GM12878 (cell line): ENCODE measurements around the gene ETS1. TPM values are rescaled to one million over a fixed set of nuclear protein-coding genes. Genes with fewer than 3 reads are reported as not detected.
A peak's percentile ranks its signal among the peaks of the same experiment; 100 is the strongest.

Source experiments
- ATAC-seq: fragments of 200-7000 bp; cut with Tn5 transposase; 3 replicates; pipeline ENCODE4 v1.9.1; 2020; ENCODE audit warnings: mild to moderate bottlenecking, moderate library complexity
- BruUV-seq: library from RNA; stranded (reverse); fragments of 400-500 nt; replicated peaks from 2 replicates; lab custom pipeline; 2021; lab: Mats Ljungman, UMichigan
- CTCF ChIA-PET: fragments of 300-600 bp; sonication (Branson Sonifier 250); formaldehyde crosslinking; extraction: SDS; loops from one replicate; lab custom pipeline; 2021; ENCODE audit warnings: inconsistent platforms; lab: Yijun Ruan, JAX
- POLR2A ChIA-PET: fragments of 350-600 bp; formaldehyde crosslinking; extraction: SDS; loops from one replicate; lab custom pipeline; 2021; ENCODE audit warnings: inconsistent platforms; lab: Charles Lee
- RAD21 ChIA-PET: fragments of 300-600 bp; sonication (Branson Sonifier 250); formaldehyde crosslinking; loops from one replicate; lab custom pipeline; 2023; ENCODE audit warnings: antibody characterized with exemption; ENCODE audit not compliant: unreplicated experiment; lab: Charles Lee
- SMC1A ChIA-PET: fragments of 300-600 bp; sonication (Branson Sonifier 250); formaldehyde crosslinking; loops from one replicate; lab custom pipeline; 2023; ENCODE audit not compliant: unreplicated experiment, uncharacterized antibody; lab: Charles Lee
- DNase-seq: peaks from one replicate; pipeline ENCODE4 v3.0.0-alpha.2; 2011; ENCODE audit warnings: low read depth, low spot score
- FAIRE-seq: peaks from 3 replicates; lab custom pipeline; 2011; peaks lifted over from hg19 to GRCh38; lab: Jason Lieb, UNC
- H2AFZ ChIP-seq: 2 replicates; pipeline ENCODE4 v1.6.0; 2011; ENCODE audit warnings: low read depth, low read length, control low read depth; ENCODE audit not compliant: control insufficient read depth
- H3K27ac ChIP-seq: 2 replicates; pipeline ENCODE4 v1.5.1; 2011; ENCODE audit warnings: control low read depth; ENCODE audit not compliant: control insufficient read depth, insufficient read depth
- H3K27me3 ChIP-seq, 2 experiments: replicated peaks in 1 of 2; 2 replicates each; pipeline versions ENCODE4 v1.6.0 to v1.6.1; 2011; ENCODE audit warnings: low read length in 1 of 2; ENCODE audit not compliant: control insufficient read depth in 2 of 2, insufficient read depth in 2 of 2
- H3K36me3 ChIP-seq, 2 experiments: 2 replicates each; pipeline ENCODE4 v1.5.1; 2011; ENCODE audit warnings: low read length in 1 of 2; ENCODE audit not compliant: control insufficient read depth in 2 of 2, insufficient read depth in 2 of 2
- H3K4me1 ChIP-seq: 2 replicates; pipeline ENCODE4 v1.6.1; 2011; ENCODE audit warnings: mild to moderate bottlenecking, low read length, moderate library complexity, mixed read lengths; ENCODE audit not compliant: control insufficient read depth, insufficient read depth
- H3K4me2 ChIP-seq: 2 replicates; pipeline ENCODE4 v1.6.0; 2011; ENCODE audit warnings: control low read depth; ENCODE audit not compliant: control insufficient read depth, insufficient read depth
- H3K4me3 ChIP-seq: fragments of 200-600 bp; sonication (generic); 2 replicates; pipeline ENCODE4 v1.5.1; 2016
- H3K79me2 ChIP-seq: 2 replicates; pipeline ENCODE4 v1.6.0; 2011; ENCODE audit warnings: low read length; ENCODE audit not compliant: control insufficient read depth, insufficient read depth
- H3K9ac ChIP-seq: 2 replicates; pipeline ENCODE4 v1.8.0; 2011; ENCODE audit warnings: low read length, control low read depth, mixed read lengths; ENCODE audit not compliant: control insufficient read depth, insufficient read depth
- H3K9me3 ChIP-seq: replicated peaks from 3 replicates; pipeline ENCODE4 v1.5.1; 2011; ENCODE audit warnings: mild to moderate bottlenecking, low read length; ENCODE audit not compliant: control insufficient read depth, insufficient read depth
- H4K20me1 ChIP-seq: 2 replicates; pipeline ENCODE4 v1.6.0; 2011; ENCODE audit not compliant: control insufficient read depth, insufficient read depth
- CBFB ChIP-seq: IDR thresholded peaks from 2 replicates; pipeline ENCODE4 v1.6.1; 2016; ENCODE audit warnings: antibody characterized with exemption, low read depth
- CREM ChIP-seq: IDR thresholded peaks from 2 replicates; pipeline ENCODE4 v1.6.1; 2014; ENCODE audit warnings: antibody characterized with exemption, low read depth
- GATAD2B ChIP-seq: fragments of 450-650 bp; conservative IDR thresholded peaks from 2 replicates; pipeline ENCODE4 v1.6.1; 2017; ENCODE audit warnings: low read depth, mild to moderate bottlenecking, moderate library complexity
- IKZF2 ChIP-seq, 2 experiments: fragments of 450-650 bp; IDR thresholded peaks; 2 replicates each; pipeline ENCODE4 v1.6.1; 2017; ENCODE audit warnings: mild to moderate bottlenecking in 2 of 2, moderate library complexity in 2 of 2
- MXI1 ChIP-seq: fragments of 150-350 bp; IDR thresholded peaks from 2 replicates; pipeline ENCODE4 v1.6.1; 2011; ENCODE audit warnings: low read depth, mild to moderate bottlenecking, inconsistent platforms, low read length, improper control_type of control experiment
- NFIC ChIP-seq: IDR thresholded peaks from 2 replicates; pipeline ENCODE4 v1.6.1; 2012; ENCODE audit warnings: low read depth, mild to moderate bottlenecking, inconsistent platforms, low read length, moderate library complexity
- NRF1 ChIP-seq: conservative IDR thresholded peaks from 2 replicates; pipeline ENCODE4 v1.6.1; 2011; ENCODE audit warnings: mild to moderate bottlenecking, low read depth, low read length, improper control_type of control experiment
- STAT1 ChIP-seq: fragments of 450-650 bp; conservative IDR thresholded peaks from 2 replicates; pipeline ENCODE4 v1.6.1; 2014; ENCODE audit warnings: antibody characterized with exemption, mild to moderate bottlenecking
- ZNF217 ChIP-seq: fragments of 450-650 bp; IDR thresholded peaks from 2 replicates; pipeline ENCODE4 v1.6.1; 2017; ENCODE audit warnings: antibody characterized with exemption, mild to moderate bottlenecking
- ZNF384 ChIP-seq: IDR thresholded peaks from 2 replicates; pipeline ENCODE4 v1.6.1; 2012; ENCODE audit warnings: low read depth, mild to moderate bottlenecking, low read length, improper control_type of control experiment, borderline replicate concordance
- WGBS: methylation state at CpG from one replicate; pipeline ENCODE4 v1.1.6; 2016; ENCODE audit warnings: low lambda C conversion rate; ENCODE audit not compliant: insufficient replicate concordance, insufficient coverage; ENCODE audit errors: missing lambda C conversion rate; 5-methylcytosine and 5-hydroxymethylcytosine counted together
- in situ Hi-C: fragments of 300-500 bp; cut with MboI; formaldehyde crosslinking; loops from 9 replicates; pipeline ENCODE4 v1.14.3; 2018; ENCODE audit warnings: mixed read lengths
- intact Hi-C: fragments of 100-400 bp; cut with micrococcal nuclease; formaldehyde crosslinking; loops from one replicate; pipeline ENCODE4 v1.14.2; 2022; ENCODE audit not compliant: unreplicated experiment
- polyA plus RNA-seq, 11 experiments: library from polyadenylated mRNA; depleted of rRNA in 4 of 11; unstranded in 6 of 11; stranded (reverse) in 5 of 11; fragments of >200 nt; fragmentation: Nextera tagmentation in 4 of 11; fragmentation: Illumina TruSeq in 1 of 11; extraction: Ambion mirVana in 4 of 11; extraction: Trizol in 1 of 11; gene quantifications; 1 replicate in 1 of 11; 2 replicates in 10 of 11; pipeline versions ENCODE4 v1.2.1 to v1.2.3, GENCODE V29; 2011 to 2016; ENCODE audit warnings: inconsistent platforms in 2 of 11, missing spikeins in 2 of 11, low read depth in 1 of 11
- total RNA-seq, 4 experiments: library from RNA; depleted of rRNA in 3 of 4; stranded (reverse); fragments of >200 nt in 3 of 4; fragmentation: Illumina TruSeq in 1 of 4; extraction: Trizol in 1 of 4; gene quantifications; 2 replicates each; pipeline versions ENCODE4 v1.2.1 to v1.2.3, GENCODE V29; 2013 to 2021
- TF ChIP-seq, protein P1 (sequence below): fragments of 450-650 bp; IDR thresholded peaks from 2 replicates; pipeline ENCODE4 v1.6.1; 2016; ENCODE audit warnings: mild to moderate bottlenecking
- TF ChIP-seq, protein P2 (sequence below): IDR thresholded peaks from 2 replicates; pipeline ENCODE4 v1.6.1; 2012; ENCODE audit warnings: low read depth, low read length, improper control_type of control experiment
- TF ChIP-seq, protein P3 (sequence below): fragments of 150-350 bp; IDR thresholded peaks from 2 replicates; pipeline ENCODE4 v1.6.1; 2014; ENCODE audit warnings: mild to moderate bottlenecking, low read depth, low read length
- TF ChIP-seq, protein P4 (sequence below), 3 experiments: IDR thresholded peaks in 2 of 3; conservative IDR thresholded peaks in 1 of 3; 2 replicates each; pipeline ENCODE4 v1.5.1; 2011; ENCODE audit warnings: low read depth in 3 of 3, low read length in 3 of 3, mild to moderate bottlenecking in 3 of 3, control low read depth in 2 of 3, moderate library complexity in 2 of 3, inconsistent platforms in 1 of 3, mixed read lengths in 1 of 3; ENCODE audit not compliant: control insufficient read depth in 2 of 3, insufficient read depth in 1 of 3; ENCODE audit errors: extremely low read depth in 1 of 3
- TF ChIP-seq, protein P5 (sequence below): fragments of 150-350 bp; IDR thresholded peaks from 2 replicates; pipeline ENCODE4 v1.6.1; 2016; ENCODE audit warnings: low read depth, low read length

ETS1 gene
- total and polyA plus RNA-seq, 10 of the 15 experiments (the other 5 are each of a cell fraction or from before 2014, with no cell fraction given) = 12.5 to 112 (median 55.5) TPM

DNA sequence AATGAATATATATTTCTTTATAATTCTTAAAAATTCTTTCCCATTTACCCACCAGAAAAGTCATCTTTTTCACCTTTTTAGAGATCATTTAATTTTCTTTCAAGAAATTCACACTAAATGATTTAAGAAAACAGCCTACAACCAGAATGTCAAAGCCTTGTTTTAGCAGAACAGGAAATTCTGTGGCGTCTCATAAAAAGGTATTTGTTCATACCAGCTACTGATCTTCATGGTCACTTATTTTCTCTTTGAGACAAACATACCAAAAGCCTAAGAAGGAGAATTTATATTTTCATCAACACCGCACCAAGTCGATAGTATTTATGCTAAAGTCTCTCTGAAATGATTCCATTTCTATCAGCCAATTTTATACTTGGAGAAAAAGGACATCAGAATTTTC lies 105.3 kb downstream of the ETS1 start:
- ChIA-PET CTCF (interaction anchor here (1.0 to 3.9 kb wide), 11 partner anchors 9 to 349 kb away, joined by 3 to 27 read pairs (median 7); no protein-coding TSS in a partner anchor), POLR2A (interaction anchor here (0.8 to 4.0 kb wide), 7 partner anchors 10 to 183 kb away, joined by 3 to 32 read pairs (median 7); no protein-coding TSS in a partner anchor), SMC1A (interaction anchor here (0.8 to 8.1 kb wide), 24 partner anchors 10 to 192 kb away, joined by 3 to 111 read pairs (median 4); no protein-coding TSS in a partner anchor), RAD21 (interaction anchor here (0.6 to 5.3 kb wide), 20 partner anchors 10 to 349 kb away, joined by 3 to 74 read pairs (median 4); no protein-coding TSS in a partner anchor)
- H2AFZ ChIP-seq = no peak overlapping the region; the same call in 1 of the 2 replicates
- H3K27me3 ChIP-seq = no peaks in the 10 kb centered on the region
- FAIRE-seq (no peak), ATAC-seq (no peak), DNase-seq (no peak)
- peak overlapping the region; percentile 97 for H3K27ac ChIP-seq
- peak overlapping the region; percentile 37 for H3K4me3 ChIP-seq
- peaks cover 46% of the 10 kb centered on the region for H3K4me1 ChIP-seq
- peaks cover 45% of the 10 kb centered on the region for H3K79me2 ChIP-seq
- intact Hi-C loops = loop anchor here (1.0 to 2.0 kb wide), 2 partner anchors 10 to 35 kb away; no protein-coding TSS in a partner anchor
- peaks cover 15 to 50% of the 10 kb centered on the region in 2 experiments for H3K36me3 ChIP-seq
- H3K9me3 ChIP-seq = peaks cover 4% of the 10 kb centered on the region; the same call in 2 of the 3 replicates
- peak overlapping the region; percentile 78 for H3K4me2 ChIP-seq
- H3K9ac ChIP-seq = peak overlapping the region; percentile 84
- 19% methylated on average over 3 of the region's 3 CpGs for WGBS
- no TSS peak for BruUV-seq
- in situ Hi-C loops = no loop called here
- H4K20me1 ChIP-seq = no peaks in the 10 kb centered on the region
- TF ChIP-seq MXI1 (0 out of 2 replicates have a peak, but pooled peaks have one; percentile 29), NFIC (no peak; the same call in 1 of the 2 replicates), CREM (no peak), ZNF217 (no peak), STAT1 (no peak), GATAD2B (no peak), NRF1 (no peak), CBFB (no peak), IKZF2 (IDR thresholded peaks at IDR 0.05) (no peak), ZNF384 (no peak)
- TF ChIP-seq, protein P1, sequence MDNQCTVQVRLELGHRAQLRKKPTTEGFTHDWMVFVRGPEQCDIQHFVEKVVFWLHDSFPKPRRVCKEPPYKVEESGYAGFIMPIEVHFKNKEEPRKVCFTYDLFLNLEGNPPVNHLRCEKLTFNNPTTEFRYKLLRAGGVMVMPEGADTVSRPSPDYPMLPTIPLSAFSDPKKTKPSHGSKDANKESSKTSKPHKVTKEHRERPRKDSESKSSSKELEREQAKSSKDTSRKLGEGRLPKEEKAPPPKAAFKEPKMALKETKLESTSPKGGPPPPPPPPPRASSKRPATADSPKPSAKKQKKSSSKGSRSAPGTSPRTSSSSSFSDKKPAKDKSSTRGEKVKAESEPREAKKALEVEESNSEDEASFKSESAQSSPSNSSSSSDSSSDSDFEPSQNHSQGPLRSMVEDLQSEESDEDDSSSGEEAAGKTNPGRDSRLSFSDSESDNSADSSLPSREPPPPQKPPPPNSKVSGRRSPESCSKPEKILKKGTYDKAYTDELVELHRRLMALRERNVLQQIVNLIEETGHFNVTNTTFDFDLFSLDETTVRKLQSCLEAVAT = peak; percentile 67
- TF ChIP-seq, protein P2, sequence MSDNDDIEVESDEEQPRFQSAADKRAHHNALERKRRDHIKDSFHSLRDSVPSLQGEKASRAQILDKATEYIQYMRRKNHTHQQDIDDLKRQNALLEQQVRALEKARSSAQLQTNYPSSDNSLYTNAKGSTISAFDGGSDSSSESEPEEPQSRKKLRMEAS = no peak
- TF ChIP-seq, protein P3, sequence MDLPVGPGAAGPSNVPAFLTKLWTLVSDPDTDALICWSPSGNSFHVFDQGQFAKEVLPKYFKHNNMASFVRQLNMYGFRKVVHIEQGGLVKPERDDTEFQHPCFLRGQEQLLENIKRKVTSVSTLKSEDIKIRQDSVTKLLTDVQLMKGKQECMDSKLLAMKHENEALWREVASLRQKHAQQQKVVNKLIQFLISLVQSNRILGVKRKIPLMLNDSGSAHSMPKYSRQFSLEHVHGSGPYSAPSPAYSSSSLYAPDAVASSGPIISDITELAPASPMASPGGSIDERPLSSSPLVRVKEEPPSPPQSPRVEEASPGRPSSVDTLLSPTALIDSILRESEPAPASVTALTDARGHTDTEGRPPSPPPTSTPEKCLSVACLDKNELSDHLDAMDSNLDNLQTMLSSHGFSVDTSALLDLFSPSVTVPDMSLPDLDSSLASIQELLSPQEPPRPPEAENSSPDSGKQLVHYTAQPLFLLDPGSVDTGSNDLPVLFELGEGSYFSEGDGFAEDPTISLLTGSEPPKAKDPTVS = no peak
- TF ChIP-seq, protein P4, sequence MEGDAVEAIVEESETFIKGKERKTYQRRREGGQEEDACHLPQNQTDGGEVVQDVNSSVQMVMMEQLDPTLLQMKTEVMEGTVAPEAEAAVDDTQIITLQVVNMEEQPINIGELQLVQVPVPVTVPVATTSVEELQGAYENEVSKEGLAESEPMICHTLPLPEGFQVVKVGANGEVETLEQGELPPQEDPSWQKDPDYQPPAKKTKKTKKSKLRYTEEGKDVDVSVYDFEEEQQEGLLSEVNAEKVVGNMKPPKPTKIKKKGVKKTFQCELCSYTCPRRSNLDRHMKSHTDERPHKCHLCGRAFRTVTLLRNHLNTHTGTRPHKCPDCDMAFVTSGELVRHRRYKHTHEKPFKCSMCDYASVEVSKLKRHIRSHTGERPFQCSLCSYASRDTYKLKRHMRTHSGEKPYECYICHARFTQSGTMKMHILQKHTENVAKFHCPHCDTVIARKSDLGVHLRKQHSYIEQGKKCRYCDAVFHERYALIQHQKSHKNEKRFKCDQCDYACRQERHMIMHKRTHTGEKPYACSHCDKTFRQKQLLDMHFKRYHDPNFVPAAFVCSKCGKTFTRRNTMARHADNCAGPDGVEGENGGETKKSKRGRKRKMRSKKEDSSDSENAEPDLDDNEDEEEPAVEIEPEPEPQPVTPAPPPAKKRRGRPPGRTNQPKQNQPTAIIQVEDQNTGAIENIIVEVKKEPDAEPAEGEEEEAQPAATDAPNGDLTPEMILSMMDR (IDR thresholded peaks at IDR 0.05 in 2 of 3, conservative IDR thresholded peaks at IDR 0.05 in 1 of 3; ENCODE audit: control insufficient read depth in 2 of 3, extremely low read depth in 1 of 3, insufficient read depth in 1 of 3, low read depth in 3 of 3, low read length in 3 of 3) = no peak
- TF ChIP-seq, protein P5, sequence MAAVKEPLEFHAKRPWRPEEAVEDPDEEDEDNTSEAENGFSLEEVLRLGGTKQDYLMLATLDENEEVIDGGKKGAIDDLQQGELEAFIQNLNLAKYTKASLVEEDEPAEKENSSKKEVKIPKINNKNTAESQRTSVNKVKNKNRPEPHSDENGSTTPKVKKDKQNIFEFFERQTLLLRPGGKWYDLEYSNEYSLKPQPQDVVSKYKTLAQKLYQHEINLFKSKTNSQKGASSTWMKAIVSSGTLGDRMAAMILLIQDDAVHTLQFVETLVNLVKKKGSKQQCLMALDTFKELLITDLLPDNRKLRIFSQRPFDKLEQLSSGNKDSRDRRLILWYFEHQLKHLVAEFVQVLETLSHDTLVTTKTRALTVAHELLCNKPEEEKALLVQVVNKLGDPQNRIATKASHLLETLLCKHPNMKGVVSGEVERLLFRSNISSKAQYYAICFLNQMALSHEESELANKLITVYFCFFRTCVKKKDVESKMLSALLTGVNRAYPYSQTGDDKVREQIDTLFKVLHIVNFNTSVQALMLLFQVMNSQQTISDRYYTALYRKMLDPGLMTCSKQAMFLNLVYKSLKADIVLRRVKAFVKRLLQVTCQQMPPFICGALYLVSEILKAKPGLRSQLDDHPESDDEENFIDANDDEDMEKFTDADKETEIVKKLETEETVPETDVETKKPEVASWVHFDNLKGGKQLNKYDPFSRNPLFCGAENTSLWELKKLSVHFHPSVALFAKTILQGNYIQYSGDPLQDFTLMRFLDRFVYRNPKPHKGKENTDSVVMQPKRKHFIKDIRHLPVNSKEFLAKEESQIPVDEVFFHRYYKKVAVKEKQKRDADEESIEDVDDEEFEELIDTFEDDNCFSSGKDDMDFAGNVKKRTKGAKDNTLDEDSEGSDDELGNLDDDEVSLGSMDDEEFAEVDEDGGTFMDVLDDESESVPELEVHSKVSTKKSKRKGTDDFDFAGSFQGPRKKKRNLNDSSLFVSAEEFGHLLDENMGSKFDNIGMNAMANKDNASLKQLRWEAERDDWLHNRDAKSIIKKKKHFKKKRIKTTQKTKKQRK = no peak
